ENCODE data around the gene LIN9.

The LIN9 gene

GRCh38 chr1:226318471-226318870, 9.5 kb upstream of the LIN9 start:
- DNase-seq (ENCODE audit: low spot score) = no peak

GRCh38 chr1:226314055-226314454, 5.1 kb upstream of the LIN9 start:
- DNase-seq (ENCODE audit: low spot score) = no peak

- no peak for DNase-seq (ENCODE audit: low spot score)
Observed at GRCh38 chr1:226312065-226312464, 3.1 kb upstream of the LIN9 start.

- DNase-seq (ENCODE audit: low spot score) = no peak
Observed at GRCh38 chr1:226311376-226311775, 2.4 kb upstream of the LIN9 start.

GRCh38 chr1:226310637-226311195, 1.8 kb upstream of the LIN9 start:
- no peak for DNase-seq (ENCODE audit: low spot score)

GRCh38 chr1:226310245-226310540, 1.2 kb upstream of the LIN9 start:
- no peak for DNase-seq (ENCODE audit: low spot score)

- DNase-seq (ENCODE audit: low spot score) = no peak
Observed at GRCh38 chr1:226309398-226310244, 657 bp upstream of the LIN9 start.

GRCh38 chr1:226308166-226308722, 720 bp downstream of the LIN9 start:
- no peak for DNase-seq (ENCODE audit: low spot score)

GRCh38 chr1:226306425-226306824, 2.5 kb downstream of the LIN9 start:
- DNase-seq (ENCODE audit: low spot score) = no peak

GRCh38 chr1:226305184-226305583, 3.8 kb downstream of the LIN9 start:
- no peak for DNase-seq (ENCODE audit: low spot score)

GRCh38 chr1:226304291-226304955, 4.5 kb downstream of the LIN9 start:
- no peak for DNase-seq (ENCODE audit: low spot score)

- DNase-seq (ENCODE audit: low spot score) = no peak
Observed at GRCh38 chr1:226302731-226303130, 6.2 kb downstream of the LIN9 start.

- no peak for DNase-seq (ENCODE audit: low spot score)
Observed at GRCh38 chr1:226296911-226297310, 12.1 kb downstream of the LIN9 start.

- DNase-seq (ENCODE audit: low spot score) = no peak
Observed at GRCh38 chr1:226293553-226293920, 15.4 kb downstream of the LIN9 start.

- DNase-seq (ENCODE audit: low spot score) = no peak
Observed at GRCh38 chr1:226292874-226293552, 16.0 kb downstream of the LIN9 start.

GRCh38 chr1:226287587-226287986, 21.4 kb downstream of the LIN9 start:
- DNase-seq (ENCODE audit: low spot score) = no peak

- DNase-seq (ENCODE audit: low spot score) = no peak
Observed at GRCh38 chr1:226281058-226281457, 27.9 kb downstream of the LIN9 start.

GRCh38 chr1:226279498-226279897, 29.5 kb downstream of the LIN9 start:
- DNase-seq (ENCODE audit: low spot score) = no peak

- DNase-seq (ENCODE audit: low spot score) = no peak
Observed at GRCh38 chr1:226277897-226278296, 31.1 kb downstream of the LIN9 start.

GRCh38 chr1:226276987-226277386, 32.0 kb downstream of the LIN9 start:
- no peak for DNase-seq (ENCODE audit: low spot score)

GRCh38 chr1:226276077-226276682, 32.8 kb downstream of the LIN9 start:
- DNase-seq (ENCODE audit: low spot score) = no peak

- DNase-seq (ENCODE audit: low spot score) = no peak
Observed at GRCh38 chr1:226274138-226274537, 34.8 kb downstream of the LIN9 start.

All from CD4-positive, alpha-beta T cell treated with Interleukin-15 for 4 hours (primary cell).